Stimulated activated CD4-positive, alpha-beta T cell treated with anti-CD3 and anti-CD28 coated beads, Interleukin-12 subunit alpha, Interleukin-12 subunit beta, amount 100 ng/mL, for 24 hours (primary cell): ENCODE results near the gene TMEM54.

Experiments
- DNase-seq, 2 experiments: peaks; one replicate each; pipeline ENCODE4 v3.0.0-alpha.2; 2020; ENCODE audit warnings: low read depth in 2 of 2

The TMEM54 gene

DNA sequence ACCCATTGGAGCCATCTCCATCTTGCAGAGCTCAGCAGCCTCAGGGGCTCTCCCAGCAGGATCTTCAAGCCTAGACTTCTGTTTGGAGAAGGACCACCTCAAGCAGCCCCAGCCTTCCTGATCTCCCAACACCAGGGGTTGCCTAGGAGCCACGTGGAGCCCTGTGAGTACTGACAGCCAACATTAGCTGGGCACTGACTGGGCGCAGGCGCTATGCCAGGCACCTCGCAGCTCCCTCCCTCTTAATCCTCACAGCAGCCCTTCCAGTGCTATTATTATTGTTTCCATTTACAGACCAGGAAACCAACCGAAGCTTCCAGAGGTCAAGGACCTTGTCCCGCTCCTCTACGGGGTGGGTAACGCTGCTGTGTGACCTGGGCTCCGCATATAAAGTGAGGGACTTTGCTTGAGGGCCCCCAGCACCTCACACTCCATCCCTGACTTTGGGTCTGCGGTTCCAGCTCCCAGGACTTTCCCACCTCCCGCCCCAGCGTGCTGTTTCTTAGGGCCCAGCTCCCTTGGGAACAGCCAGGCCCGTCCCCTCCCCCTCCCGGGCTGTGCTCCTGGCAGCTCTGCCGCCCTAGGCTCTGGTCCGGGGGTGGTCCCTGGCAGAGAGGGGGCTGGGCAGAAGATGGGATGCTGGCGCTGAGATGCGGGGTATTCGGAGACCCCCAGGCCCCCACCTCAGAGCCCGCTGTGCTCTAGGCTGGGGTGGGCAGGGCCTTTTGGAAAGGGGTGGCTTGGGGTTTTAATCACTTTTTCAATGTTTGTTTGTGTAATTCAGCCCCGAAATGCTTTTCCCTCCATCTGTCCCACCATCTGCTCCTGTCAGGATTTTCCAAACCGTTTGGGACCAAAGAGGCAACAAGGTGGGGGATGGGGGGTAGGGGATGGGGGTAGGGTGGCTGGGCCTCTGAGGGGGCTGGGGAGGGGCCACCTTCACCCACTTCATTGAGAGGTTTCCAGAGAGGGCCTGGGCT lies 19.0 kb downstream of the TMEM54 start:
- DNase-seq = no peak

DNA sequence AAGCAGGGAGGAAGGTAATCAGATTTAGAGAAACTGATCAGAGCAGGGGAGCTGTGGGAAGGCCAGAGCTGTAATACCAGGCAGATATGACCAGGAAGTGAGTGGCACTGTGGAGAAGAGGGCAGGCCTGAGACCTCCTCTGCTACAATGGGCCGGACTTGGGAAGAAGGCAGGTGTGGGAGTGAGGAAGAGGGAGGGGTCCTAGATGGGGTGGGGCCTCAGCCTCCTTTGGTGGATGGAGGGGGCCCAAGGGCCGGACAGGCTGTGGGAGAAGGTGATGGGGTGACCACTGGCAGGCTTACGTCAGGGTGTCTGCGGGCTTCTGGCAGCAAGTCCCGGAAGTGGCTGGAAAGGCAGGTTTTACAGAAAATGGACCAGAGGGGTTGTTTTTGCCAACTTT lies 19.9 kb downstream of the TMEM54 start:
- DNase-seq = no peak

DNA sequence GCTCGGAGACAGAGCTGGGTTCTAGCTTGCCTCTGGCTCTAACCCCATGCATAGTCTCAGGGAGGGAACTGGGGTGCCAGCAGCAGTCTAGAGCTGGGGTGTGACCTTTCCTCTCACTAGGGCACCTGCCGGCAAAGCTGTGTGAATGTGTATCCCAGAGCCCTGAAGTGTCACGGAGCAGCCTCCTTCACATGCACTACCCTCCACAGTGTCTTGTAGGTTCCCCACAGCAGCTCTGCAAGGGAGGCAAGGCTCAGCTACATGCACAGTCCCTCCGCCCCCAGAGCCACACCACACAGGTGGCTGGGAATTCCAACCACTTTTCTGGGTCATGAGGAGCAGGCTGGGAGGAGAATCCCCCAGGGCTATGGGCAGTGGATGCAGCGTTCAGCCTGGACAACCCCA lies 22.6 kb downstream of the TMEM54 start:
- DNase-seq = no peak

DNA sequence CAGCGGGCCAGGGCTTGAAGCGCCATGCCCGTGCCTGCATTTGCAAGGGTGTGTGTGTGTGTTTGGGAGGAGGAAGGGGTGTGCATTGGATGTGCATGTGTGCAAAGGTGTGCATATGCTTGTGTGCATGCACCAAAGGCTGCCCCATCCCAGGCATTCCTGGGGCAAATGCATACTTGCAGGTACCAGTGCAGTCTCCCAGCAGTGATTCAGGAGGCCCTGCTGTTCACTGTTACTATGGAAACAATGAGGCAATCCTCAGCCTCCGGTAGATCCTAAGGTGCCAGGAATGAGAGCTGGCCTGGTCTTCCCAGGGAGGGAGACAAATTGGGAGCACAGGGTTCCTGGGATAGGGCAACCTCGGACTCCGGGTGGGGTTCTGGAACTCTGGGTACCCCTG lies 23.0 kb downstream of the TMEM54 start:
- no peak for DNase-seq

GRCh38 chr1:32877211-32878110 lies 23.7 kb downstream of the TMEM54 start:
- DNase-seq = no peak

- DNase-seq = peak in 1 of 2 experiments; percentile 16
Measured at GRCh38 chr1:32876341-32877210, 24.6 kb downstream of the TMEM54 start.

DNA sequence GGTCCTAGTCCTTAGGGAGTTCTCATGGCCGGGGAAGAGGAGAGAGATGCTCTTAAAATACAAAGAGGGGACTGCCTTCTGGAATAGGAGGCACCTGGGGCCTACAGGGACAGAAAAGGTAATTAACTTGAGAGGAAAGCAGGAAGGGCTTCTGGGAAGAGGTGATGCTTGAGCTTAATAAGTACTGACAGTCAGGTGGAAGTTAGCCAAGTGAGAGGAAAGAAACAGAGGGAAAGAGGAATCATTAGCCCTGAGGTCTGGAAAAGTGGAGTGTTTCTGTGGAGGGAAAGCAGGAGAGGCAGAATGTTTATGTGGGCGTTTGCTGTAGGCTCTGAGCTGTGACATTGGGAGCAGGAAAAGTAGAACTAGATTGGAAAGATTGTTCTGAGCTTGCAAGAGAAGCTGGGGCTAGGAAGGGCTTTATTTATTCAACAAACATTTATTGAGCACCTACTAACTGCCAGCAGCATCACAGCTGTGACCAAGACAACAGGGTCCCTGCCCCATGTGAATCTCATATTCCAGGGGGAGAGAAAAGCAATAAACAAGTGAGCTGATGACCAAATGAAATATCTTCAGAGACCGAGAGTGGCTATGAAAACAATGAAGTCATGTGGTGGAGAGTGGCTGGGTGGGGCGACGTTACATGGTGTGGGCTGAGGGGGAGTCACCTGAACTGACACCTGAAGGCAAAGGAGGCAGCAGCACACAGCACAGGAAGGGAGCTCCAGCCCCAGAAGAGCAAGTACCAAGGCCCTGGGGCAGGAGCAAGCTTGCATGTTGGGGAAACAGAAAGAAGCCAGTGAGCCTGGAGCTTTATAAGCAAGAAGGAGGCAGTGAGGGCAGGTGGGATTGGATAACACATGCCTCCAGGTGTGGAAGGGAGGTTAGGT lies 26.1 kb downstream of the TMEM54 start:
- no peak for DNase-seq

GRCh38 chr1:32873484-32873883 lies 27.7 kb downstream of the TMEM54 start:
- DNase-seq = no peak

- DNase-seq = no peak
Measured at GRCh38 chr1:32872192-32872460, 29.1 kb downstream of the TMEM54 start.

DNA sequence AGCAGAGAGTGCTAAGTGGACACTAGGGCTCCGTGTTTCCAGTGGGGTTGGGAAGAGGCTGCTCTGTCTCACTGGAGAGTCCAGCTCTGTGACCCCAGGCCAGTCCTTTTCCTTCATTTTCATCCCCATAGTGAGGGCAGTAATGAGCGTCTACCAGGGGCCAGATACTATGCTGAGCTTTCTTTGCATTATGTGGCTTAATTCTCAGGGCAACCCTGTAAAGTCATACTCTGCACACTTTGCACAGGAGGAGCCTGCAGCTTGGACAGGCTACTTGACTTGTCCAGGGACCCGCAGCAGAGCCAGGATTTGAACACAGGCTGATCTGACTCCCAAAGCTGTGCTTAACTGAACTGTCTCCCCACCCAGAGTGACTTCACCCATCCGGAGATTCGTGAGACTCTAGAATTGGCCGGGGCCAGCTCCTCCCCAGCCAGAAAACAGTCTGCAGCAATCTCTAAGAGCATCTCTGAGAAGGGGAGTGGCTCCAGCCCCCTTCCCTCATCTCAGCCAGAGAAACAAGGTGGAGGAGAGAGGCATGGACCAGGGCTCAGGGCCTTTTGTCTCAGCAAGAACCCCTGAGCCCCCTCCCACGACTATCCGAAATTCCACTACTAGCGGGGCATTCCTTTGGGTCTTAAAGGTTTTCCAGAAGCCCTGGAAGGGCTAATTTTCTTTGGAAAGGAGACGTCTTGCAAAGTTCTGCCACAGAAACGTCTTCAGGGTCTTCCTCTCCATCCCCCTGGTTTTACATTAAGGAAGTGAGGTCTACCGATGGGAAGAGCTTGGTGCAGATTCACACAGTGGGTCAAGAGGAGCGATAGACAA lies 29.6 kb downstream of the TMEM54 start:
- no peak for DNase-seq

GRCh38 chr1:32870615-32871363 lies 30.4 kb downstream of the TMEM54 start, which contains the start of gene FNDC5:
Gene FNDC5 (minus strand): TSS chr1:32870912.
- no peak for DNase-seq

GRCh38 chr1:32869923-32870614 lies 31.1 kb downstream of the TMEM54 start:
- no peak for DNase-seq

- DNase-seq = no peak
Measured at GRCh38 chr1:32868806-32869455, 32.3 kb downstream of the TMEM54 start.

- no peak for DNase-seq
Measured at GRCh38 chr1:32868085-32868484, 33.1 kb downstream of the TMEM54 start.

- no peak for DNase-seq
Measured at GRCh38 chr1:32867671-32868070, 33.5 kb downstream of the TMEM54 start.

DNA sequence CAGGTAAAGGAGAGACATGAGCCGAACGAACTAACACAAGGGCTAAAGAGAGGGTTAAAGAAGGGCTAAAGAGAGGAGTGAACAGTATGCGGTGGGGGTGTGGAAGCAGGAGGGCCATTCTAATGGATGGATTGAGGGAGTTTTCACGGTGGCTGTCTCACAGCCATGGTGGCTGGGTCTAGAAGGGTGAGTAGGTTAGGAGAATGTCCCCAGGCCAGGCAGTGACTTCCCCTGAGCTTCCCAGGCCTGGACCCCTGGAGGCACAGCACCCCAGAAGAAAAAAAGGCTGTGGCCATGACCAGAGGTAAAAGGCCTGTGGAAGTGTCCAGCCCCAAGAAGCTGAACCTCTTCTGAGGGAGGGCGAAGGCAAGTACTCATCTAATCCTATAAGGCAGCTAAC lies 34.0 kb downstream of the TMEM54 start:
- no peak for DNase-seq

DNA sequence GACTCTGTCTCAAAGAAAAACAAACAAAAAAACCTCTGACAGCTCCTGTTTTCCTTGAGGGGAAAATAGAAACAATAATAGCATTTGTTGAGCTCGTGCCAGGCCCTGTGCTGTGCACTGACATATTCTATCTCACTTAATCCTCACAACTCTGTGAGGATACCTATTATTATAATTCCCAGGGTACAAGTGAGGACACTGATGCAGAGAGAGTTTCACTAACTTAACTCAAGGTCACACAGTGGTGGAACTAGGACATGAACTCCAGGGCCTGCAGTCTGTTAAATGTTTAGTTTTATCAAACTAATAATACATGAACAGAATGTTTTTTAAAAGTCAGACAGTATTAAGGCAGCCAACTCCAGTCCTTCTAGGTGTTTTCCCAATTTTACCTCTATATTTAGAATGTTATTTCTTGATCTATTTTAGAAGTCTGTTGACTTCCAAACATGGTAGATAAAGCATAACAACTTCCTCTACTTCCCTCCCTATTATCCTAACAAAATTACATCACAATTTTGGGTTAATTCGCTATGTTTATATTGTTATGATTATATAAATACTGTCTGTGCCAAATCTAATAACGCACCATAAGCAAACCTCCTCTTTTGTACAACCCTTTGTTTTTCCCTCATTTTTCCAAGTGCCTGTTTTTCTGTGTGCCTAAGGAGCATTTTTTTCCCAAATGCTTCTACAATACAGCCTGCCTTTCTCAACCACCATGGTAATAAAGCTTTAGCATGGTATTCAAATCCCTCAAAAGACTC lies 35.4 kb downstream of the TMEM54 start:
- DNase-seq = no peak
